ENCODE results near the gene ACTG1.

The ACTG1 gene

GRCh38 chr17:81512562-81513371, at the start of gene ACTG1:
TSS of gene ACTG1 (minus strand) at chr17:81512799. CDS start at chr17:81512354, 445 bp downstream.
- DNase-seq, result peak; percentile 97

DNA sequence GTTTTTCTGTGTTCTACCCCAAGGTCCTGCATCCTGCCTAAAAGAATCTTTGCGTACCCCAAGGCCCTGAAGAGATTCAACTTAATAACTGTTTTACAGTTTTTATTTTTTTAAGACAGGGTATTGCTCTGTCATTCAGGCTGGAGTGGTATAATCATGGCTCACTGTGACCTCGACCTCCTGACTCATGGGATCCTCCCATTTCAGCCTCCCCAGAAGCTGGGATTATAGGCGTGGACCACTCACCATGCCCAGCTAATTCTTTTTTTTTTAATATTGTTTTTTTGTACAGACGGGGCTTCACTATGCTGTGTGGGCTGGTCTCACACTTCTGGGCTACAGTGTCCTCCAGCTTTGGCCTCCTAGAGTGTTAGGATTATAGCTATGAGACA, 48.9 kb upstream of the ACTG1 start:
- no peak for DNase-seq

DNA sequence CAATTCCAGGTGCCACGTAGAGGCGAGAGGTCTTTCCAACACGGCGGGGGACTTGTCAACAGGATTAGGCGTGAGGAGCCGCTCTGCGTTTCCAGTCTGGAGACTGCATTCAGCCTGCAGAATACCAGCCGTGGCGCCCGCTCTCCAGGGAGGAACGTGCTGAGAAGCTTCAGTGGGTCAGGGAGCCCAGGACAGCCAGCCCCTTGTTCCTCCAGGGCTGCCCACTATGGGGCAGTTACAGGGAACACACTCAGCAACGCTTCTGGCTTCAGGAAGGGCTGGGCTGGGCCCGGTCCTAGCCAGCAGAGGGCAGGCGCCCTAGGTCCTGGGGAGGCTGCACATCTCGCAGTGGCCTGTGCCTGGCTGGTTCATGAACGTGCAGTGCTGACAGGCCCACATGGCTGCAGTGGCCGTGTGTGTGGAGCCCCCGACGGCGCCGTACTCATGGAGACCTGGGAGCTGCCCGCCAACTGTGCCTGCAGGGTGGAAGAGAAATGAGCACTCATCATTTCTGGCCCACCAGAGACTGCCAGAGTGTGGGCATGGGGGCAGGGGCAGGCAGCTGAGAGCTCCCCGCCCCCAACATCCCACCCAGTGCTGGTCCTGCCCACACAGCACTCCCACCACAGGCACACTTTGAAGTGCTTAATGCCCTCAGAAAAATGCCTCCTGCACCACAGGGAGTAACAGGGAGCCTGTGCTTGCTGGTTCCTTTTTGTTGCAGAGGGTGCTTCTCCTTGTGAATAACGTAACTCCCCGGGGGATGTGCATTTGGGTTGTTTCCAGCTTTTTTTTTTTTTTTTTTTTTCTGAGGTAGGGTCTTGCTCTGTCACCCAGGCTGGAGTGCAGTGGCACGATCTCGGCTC, 46.6 kb upstream of the ACTG1 start:
- no peak for DNase-seq

- DNase-seq, result no peak
Observed at GRCh38 chr17:81558115-81558468, 45.5 kb upstream of the ACTG1 start.

DNA sequence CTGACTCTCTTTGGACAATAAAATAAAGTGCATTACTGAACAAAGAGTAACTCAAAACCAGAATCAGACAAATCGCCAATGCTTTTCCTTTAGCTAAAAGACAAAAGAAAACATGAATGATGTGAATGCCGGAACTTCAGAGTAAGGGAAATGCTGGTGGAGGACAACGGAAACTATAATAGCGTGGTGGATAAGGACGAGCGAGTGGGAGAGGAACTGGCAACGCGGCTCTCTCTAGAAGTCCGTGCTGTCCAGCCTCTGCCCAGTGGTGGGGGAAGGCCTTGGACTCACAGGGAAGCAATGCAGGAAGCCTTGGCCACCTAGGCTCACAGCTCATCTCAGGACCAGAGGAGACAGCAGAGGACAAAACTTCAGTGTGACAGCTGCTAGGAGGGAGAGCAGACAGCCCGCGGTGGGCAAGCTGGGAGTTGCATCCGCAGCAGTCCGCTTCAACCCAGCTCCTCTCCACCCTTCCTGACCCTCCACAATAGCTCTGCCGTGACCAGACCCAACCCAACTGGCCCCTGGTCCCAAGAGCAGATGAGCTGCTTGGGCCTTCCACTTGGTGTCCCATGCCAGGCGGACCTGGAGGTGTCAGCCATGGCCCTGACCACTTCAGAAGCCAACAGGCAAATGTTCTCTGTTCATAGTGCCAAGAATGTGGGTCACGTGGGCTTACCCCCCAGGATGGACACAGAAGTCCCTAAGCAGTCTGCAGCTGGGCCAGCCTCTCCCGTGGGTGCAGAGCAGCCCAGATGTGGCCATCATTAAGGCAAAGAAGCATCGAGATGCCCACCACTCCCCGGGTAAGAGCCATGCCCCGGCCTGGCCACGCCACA, 44.9 kb upstream of the ACTG1 start:
- DNase-seq, result no peak

DNA sequence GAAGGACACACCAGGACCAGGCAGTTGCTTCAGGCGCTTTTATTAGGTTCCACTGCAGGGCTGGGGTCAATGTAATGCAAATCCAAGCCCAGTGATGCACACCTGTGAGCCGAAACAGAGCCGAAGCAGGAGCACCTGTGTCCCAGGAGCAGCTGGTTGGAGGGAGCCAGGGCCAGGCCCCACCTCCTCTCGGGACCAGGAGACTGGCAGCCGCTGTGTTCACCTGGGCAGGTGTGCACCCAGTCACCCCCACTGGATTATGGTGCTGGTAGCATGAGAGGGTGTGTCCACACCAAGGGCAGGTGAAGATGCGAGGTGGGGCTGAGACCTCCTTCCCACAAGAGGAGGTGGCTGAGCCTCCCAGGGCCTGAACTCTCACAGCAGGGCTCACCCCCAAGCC, 44.3 kb upstream of the ACTG1 start:
- DNase-seq, result no peak

GRCh38 chr17:81556175-81556691, 43.6 kb upstream of the ACTG1 start:
- no peak for DNase-seq

- no peak for DNase-seq
Observed at GRCh38 chr17:81553616-81554181, 41.1 kb upstream of the ACTG1 start.

GRCh38 chr17:81553018-81553615, 40.5 kb upstream of the ACTG1 start:
- DNase-seq, result peak; percentile 83

DNA sequence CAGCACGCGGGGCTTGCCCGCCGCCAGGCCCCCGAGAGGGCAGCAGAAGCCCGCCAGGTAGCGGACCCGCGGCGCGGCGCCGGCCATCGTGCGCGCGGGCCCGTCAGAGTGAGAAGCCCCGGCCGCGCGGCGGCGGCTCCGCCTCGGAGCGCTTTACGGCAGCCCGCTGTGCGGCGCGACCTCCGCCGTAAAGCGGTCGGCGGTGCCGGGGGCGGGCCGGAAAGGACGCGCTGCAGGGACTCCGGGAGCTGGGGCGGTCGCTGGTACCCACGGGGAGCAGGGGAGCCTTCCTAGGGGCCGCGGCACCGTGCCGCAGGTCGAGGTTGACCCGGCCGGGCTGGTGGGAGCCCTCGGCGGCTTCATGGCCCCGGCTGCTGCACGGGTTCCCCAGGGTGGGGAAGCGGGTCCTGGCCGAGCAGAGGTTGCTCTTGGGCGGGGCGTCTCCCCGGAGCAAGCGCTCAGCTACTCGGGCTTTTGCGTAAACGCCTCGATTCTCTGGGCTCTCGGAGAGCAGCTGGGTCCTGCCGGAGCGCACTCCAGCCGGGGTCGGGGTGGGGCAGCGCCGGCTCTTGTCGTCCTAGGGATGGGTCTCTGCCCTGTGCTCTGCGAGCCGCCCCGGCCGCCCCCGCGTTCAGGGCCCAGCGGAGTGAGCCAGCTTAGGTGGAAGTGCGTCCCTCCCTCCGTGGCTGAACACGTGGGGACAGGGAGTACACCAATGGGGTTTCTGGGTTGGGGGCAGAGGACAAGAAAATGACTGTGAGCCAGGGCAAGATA, 39.8 kb upstream of the ACTG1 start, which contains the start of gene FAAP100:
Gene FAAP100 (minus strand): TSS at position 110 of the 774 bp plus-strand sequence. CDS start 23 bp downstream, at position 87.
- peak; percentile 89 for DNase-seq

- DNase-seq, result no peak
Observed at GRCh38 chr17:81551458-81552243, 39.1 kb upstream of the ACTG1 start.

GRCh38 chr17:81550830-81551457, 38.3 kb upstream of the ACTG1 start:
- DNase-seq, result no peak

DNA sequence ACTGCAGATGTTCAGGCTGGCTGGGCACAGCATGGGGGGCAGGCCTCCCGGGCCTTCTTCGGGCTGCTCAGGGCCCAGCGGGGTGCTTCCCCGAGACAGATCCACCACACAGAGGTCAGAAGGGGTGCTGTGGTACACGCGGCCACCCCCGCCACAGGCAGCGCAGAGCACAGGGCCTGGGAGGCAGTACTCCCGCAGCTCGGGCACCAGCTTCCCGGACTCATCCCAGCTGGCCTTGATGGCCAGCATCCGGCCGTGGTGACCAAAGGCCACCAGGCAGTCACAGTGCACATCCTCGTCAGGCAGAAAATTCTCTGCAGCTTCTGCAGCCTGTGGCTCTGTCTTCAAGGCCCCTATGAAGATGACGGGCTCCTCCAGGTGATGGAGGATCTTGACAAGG, 37.7 kb upstream of the ACTG1 start:
- DNase-seq, result no peak

GRCh38 chr17:81549826-81550225, 37.2 kb upstream of the ACTG1 start:
- no peak for DNase-seq

GRCh38 chr17:81549031-81549557, 36.5 kb upstream of the ACTG1 start:
- no peak for DNase-seq

- no peak for DNase-seq
Observed at GRCh38 chr17:81547614-81547982, 35.0 kb upstream of the ACTG1 start.

GRCh38 chr17:81546906-81547613, 34.5 kb upstream of the ACTG1 start:
- no peak for DNase-seq

- no peak for DNase-seq
Observed at GRCh38 chr17:81545160-81545949, 32.8 kb upstream of the ACTG1 start.

Measured in activated CD4-positive, alpha-beta T cell treated with anti-CD3 and anti-CD28 coated beads, Interleukin-10, Interleukin-2, amounts not matched to agents 100 ng/mL and 50 ng/mL, durations not matched to agents 16 hours and 8 hours (primary cell).